Umbilical cord (tissue), 2 donors: ENCODE measurements around the gene TPRKB. TPM values are rescaled to one million over a fixed set of nuclear protein-coding genes. Genes with fewer than 3 reads are reported as not detected.
A peak's percentile ranks its signal among the peaks of the same experiment; 100 is the strongest.
"Not testable (repeated sequence)": the region's sequence is repeated elsewhere in the genome, so short reads cannot be mapped to it uniquely, and the experiment has no call there.

ENCODE experiments used
- DNase-seq: peaks from one replicate; pipeline ENCODE4 v3.0.0-alpha.2; 2015; ENCODE audit warnings: low spot score
- total RNA-seq: library from RNA; depleted of rRNA; stranded (reverse); fragments of >200 nt; gene quantifications from one replicate; pipeline ENCODE4 v1.2.3, GENCODE V29; 2014; ENCODE audit warnings: low replicate concordance; ENCODE audit not compliant: insufficient read depth

The TPRKB gene
- total RNA-seq, 1 donor from 2014 or later = 51.0 TPM

DNA sequence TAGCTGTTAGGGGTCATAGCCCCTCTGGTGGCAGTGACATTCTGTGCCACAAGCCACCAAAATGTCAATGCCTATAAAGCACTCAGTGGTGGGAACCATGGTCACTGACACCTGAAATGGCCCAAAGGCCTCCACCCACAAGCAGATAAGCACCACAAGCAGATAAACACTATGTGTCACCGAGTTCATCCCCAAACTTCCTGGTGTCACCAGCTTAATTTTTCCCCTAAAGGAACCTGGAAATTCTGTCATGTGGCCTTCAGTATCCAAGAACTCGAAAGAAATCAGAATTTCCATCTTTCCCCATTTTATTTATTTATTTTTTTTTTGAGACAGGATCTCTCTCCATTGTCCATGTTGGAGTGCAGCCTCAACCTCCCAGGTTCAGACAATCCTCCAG is 3.6 kb upstream of the TPRKB start:
- no peak for DNase-seq

DNA sequence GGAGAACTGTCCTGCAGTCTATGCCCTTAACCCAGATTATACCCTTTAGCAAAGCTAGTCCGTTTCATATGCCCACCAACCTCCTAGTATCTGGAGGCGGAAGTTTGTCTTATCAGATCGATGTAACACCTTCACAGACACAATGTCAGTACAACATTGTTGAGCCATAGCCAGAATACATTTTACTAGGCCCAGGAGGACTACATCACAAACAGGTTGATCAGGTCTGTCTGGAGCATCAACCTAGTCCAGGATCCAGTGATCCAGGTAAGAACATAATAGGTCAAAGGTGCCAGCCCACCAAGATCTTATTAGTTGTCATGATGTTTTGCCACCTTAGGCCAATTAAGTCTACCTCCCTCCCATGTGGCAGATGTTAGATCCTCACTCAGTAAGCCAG is 2.0 kb upstream of the TPRKB start:
- no peak for DNase-seq

DNA sequence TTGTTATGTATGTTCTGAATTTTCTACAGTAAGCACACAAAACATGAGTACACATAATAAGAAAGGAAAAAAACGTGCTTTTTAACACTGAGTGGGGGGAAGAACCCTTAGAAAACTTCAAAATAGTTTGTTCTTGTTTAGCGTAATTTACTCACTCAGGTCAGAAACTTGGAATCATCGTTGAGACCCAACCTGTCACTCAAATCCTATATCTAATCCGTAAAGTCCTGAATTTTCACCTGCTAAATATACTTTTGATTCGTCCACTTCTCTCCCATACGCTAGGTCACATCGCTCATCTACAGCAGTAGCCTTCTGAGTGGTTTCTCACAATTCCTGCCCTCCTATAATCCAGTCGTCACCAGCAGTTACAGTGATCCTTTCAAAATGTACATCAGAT is 767 bp downstream of the TPRKB start:
- no peak for DNase-seq

DNA sequence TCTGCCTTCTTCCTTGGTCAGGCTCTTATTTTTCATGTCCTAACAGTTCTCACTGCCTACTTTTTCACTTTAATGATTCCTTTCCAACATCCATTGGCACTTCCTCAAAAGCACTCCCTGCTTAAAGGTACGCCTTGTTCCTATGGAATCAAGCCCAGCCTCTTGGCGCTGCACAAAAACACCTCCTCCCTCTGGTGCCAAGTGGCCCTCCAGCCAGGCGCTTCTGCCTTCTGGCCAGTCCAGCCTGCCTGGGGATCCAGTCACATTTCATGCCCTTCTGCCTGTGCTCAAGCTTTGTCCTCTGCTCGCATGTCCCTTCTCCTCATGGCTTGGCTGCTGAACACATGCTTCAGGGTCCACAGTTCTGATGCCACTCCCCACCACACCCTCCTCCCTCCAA is 6.3 kb downstream of the TPRKB start:
- DNase-seq = no peak

DNA sequence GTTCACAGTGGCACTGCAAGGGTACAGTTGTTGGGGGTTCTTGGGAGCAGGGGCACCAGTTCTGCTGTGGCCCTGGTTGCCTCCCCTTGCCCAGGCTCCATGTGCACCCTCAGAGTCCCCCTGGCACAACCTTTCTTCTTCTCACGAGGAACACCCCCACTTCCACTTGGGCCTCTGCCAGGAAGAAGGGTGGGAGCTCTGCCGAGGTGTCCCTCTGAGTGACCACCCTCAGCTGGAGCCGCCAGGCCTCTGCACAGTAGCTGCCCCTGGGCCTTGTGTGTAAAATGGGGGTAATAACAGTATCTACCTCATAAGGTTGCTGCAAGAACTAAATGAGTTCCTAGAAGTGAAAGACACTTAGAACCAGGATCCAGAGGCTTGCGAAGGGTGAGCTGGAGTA is 8.4 kb downstream of the TPRKB start:
- DNase-seq = no peak

DNA sequence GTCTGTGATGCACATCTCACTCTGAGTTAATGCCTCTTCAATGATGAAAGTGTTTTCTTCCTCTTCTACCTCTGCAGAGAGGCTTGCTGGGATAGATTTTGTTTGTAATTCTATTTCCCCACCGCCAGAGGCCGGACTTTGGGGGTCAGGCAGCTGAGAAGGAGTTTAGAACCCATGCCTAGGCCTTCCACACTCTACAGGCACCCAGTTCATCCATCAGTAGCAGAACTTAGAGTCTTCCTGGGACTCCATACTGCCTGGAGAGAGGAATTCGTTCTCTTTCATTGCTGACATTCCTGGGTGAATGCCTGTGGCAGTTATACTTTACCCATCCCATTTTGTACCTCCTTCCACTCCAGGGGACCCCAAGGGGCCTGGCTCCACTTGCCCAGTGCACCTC is 9.1 kb downstream of the TPRKB start:
- no peak for DNase-seq

DNA sequence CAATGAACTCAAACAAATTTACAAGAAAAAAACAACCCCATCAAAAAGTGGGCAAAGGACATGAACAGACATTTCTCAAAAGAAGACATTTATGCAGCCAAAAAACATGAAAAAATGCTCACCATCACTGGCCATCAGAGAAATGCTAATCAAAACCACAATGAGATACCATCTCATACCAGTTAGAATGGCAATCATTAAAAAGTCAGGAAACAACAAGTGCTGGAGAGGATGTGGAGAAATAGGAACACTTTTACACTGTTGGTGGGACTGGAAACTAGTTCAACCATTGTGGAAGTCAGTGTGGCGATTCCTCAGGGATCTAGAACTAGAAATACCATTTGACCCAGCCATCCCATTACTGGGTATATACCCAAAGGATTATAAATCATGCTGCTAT is 10.5 kb downstream of the TPRKB start:
- not testable (repeated sequence) for DNase-seq

DNA sequence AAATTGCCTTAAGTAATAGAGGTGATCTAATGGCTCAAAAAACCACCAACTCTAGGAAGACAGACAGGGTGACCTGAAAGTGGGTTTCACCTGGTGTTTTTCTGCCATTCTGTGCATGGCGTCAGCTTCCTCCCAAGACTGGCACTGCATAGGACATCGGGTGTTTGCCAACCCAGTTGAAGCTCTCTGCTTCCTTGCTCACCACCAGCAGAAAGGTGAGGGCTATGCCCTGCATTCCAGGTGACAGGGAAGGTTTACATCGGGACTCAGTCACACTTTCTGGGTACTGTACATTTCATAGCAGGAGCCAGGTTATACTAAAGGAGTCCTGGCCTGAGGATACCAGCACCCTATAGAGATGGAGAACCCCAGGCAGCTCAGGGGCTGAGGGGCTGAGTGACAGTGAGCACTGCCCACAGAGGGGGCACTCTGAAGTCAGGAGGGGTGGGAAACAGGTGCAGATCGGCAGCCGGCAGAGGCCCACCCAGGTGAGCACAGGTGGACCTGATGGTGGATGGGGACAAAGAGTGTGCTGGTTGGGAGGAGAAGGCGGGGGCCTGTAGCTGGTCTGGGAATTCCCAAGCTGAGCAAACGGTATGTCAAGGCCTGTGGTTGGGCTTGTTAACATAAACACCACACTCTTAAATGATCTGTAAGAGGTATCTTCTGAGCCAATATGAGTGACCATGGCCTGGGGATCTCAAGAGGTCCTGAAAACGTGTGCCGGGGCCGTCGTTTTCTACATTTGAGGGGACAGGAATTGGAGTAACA is 18.1 kb downstream of the TPRKB start:
- DNase-seq = no peak

DNA sequence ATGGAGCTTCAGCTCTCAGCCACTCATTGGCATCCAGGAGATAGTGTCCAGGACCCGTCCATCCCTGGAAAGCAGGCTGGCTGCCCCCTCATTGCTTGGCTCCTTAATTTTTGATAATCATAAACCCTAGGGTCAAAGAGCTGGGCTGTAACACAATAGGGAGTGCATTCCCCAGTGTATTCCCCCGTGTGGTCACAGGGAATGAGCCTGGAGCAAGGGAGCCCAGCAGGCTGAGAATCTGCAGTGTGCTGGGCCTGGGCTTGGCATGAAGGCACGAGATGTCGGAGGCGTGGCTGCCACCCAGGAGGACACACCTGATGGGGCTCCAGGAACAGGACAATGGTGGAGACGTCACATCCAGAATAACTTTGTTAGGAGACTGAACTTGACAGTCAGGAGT is 18.7 kb downstream of the TPRKB start:
- no peak for DNase-seq

DNA sequence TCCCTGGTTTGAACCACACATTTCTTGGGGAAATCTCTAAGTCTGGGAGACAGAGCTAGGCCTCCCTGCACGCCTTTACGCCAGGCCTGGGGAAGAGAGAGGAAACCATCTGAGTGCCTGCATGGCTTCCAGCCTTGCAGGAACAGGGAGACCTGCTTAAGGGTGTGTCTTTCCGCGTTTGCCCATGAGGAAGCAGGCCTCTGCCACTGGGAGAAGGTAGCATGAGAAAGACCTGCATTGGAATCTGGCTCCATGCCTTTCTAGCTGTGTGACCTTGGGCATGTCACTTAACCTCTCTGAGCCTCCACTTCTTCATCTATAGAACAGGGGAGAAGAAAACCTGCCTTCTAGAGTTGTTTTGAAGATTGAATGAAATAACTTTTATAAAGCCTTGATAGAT is 19.4 kb downstream of the TPRKB start:
- not testable (repeated sequence) for DNase-seq

DNA sequence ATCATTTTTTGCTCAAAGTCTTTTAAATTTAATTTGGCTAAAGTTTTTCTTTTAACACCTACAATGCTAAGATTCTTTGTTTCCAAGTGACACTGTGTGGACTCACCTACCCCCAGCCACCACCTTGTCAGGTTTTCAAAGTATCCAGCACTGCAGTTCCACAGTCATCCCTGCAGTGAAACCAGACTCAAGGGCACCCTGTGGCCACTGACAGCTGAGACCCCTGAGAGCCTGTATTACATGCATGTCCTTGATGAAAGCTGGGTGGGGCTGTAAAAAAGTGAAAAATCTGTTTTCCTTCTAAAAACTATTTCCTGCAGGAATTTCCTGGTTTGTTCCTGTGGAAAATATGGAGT is 19.9 kb downstream of the TPRKB start:
- no peak for DNase-seq

DNA sequence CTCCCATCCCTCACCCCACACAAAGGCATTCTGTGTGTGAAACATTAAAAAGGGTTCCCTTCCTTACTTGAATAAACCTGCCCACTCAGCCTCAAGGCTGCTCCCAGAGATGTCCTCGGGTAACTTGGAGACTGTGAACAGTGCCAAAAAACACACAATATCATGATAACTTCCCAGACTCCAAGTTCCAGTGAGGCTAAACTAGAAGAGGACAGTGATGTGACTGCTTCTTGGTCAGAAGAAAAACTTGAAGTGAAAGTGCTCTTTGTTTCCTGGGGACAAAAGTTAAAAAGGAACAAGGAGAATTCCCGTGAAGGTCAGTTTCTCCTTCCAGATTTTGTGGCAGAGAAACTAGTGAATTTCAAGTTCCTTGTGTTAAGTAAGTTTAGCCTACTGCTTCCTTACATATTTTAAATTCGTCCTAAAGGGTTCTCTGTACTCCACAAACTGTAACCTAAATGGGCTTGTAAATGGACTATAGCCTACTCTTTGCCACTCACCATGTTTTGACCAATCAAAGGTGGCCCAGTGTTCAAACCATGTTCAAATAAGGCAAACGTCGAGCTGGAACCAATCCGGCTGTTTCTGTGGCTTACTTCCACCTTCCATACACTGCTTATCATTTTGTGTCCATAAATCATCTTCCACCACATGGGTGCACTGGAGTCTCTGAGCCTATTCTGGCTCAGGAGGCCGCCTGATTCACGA is 20.4 kb downstream of the TPRKB start:
- peak; percentile 66 for DNase-seq

DNA sequence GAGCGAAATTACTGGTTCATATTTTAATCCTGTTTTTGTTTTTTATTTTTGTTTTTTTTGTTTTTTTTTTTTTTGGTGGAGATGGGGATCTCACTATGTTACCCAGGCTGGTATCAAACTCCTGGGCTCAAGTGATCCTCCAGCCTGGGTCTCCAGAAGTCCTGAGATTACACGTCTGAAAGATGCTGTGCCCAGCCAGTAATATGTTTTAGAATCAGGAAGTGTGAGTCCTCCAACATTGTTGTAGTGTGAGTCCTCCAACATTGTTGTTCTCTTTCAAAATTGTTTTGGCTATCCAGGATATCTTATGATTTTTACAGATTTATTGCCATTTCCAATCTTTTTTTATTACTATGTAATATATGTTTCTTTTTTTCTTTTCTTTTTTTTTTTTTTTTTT is 23.1 kb downstream of the TPRKB start:
- no peak for DNase-seq

DNA sequence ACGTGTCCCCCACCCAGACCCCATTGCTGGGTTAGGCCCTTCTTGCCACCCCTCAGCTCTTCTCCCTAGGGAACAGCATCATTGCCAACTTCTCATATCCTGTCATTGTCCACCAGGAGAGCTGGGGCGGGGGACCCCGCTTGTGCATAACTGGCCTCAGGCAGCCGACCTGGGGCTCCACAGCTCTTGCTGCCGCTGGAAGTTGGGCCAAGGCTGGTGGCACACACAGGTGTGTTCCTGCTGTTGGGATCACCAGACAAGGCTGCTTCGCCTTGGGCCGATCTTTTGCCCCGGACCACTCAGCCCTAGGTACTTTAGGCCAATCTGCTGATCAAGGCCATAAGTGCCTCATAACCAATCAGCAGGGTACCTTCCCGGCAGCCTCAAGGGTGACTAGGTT is 28.6 kb downstream of the TPRKB start:
- no peak for DNase-seq

DNA sequence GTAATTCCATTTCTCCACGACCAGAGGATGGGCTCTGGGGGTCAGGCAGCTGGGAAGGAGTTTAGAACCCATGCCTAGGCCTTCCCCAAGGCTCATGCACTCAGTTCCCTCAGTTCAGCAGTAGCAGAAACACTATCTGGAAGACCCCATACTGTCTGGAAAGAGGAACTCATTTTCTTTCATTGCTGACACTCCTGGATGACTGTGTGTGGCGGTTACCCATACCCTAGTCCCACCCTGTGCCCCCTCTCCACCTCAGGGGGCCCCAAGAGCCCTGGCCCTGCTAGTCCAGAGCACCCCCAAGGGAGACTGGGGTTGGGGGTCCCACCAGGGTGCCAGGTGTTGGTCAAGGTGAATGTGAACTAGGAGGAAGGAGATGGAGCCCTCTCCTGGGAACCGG is 29.5 kb downstream of the TPRKB start:
- DNase-seq = no peak

DNA sequence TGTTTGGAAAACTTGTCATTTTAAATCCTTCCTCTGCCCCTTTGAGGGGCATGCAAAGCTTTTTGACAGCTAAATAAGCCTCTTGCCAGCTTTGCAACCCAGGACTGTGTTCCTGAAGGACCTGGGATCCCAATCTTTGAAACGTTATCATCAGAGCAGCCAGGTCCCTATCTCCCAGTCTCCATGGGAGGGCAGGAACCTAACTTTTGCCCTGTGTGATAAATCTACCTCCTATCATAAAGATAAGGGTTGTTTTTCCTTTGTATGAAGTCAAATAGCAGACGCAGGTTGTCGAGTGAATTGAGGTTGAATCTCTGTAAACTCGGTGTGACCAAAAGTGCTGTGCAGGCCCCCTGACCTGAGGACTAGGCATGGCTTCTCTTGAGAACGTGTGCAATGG is 30.1 kb downstream of the TPRKB start:
- DNase-seq = no peak

DNA sequence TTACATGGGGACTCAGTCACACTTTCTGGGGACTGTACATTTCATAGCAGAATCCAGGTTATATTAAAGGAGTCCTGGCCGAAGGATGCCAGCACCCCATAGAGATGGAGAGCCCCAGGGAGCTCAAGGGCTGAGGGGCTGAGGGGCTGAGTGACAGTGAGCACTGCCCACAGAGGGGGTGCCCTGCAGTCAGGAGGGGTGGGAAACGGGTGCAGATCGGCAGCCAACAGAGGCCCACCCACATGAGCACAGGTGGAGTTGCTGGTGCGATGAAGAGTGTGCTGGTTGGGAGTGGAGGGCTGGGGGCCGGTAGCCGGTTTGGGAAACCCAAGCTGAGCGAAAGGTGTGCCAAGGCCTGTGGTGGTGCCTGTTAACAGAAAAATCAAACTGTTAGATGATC is 32.1 kb downstream of the TPRKB start:
- DNase-seq = no peak

DNA sequence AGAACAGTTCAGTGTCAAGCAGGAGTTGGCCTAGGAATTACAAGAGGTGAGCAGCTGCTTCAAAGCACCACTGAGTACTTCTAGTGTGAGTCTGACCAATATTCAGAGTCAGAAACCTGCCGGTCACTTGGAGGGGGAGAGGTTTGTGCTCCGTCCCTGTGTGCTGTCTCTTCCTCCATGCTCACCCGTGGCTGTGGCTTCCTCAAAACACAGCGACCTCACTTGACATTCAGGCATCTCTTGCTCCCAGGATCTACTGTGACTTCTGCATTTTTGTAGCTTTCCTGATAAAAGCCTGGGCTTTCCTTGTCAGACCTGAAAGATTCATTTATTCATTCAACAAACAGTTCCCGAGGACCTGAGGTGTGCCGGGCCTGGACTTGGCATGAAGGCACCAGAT is 32.9 kb downstream of the TPRKB start:
- DNase-seq = no peak

DNA sequence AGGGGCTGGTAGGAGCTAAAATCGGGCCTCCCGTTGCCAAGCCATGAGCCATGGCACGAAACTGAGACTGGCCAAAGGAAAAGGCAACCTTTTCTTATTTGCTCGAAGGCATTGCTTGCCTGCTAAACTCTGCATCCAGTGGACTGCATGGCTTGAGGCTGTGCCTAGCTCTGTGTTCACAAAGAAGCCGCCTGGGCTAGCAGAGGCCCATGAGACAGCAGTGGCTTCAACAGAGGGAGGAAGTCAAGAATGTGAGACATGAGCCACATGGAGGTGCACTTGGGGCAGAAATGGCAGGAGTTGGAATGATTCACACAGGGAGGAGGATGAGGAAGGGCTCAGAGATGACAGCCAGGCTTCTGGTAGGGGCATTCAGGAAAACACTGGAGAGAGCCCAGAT is 33.5 kb downstream of the TPRKB start:
- DNase-seq = no peak

DNA sequence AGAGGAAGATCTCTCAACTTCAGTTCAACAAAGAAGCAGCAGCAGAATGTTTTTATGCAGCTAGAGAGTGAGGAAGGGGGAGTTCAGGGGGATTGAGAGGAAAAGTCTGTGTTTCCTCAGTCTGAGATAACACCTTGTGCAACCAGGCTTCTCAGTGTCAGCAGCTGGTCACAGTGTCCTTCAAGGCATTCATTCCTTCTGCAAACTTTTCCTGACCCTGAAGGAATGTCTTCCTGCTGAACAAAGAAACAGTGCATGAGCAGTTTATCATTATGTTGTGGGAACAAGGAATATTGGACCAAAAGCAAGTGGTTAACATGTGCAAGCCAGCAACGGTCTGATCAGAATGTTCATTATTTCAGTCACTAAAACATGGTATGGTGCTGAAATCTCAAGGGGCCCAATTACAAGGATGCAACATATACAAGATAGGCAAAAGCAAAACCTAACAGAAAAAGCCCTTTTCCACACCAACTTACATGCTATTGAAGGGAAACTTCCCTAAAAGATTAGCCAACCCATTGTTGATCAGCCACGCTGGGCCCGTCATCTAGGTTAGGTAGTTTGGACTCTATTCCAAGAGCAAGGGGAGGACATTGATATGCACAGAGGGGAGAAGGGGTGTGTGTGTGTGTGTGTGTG is 34.2 kb downstream of the TPRKB start:
- peak; percentile 23 for DNase-seq

DNA sequence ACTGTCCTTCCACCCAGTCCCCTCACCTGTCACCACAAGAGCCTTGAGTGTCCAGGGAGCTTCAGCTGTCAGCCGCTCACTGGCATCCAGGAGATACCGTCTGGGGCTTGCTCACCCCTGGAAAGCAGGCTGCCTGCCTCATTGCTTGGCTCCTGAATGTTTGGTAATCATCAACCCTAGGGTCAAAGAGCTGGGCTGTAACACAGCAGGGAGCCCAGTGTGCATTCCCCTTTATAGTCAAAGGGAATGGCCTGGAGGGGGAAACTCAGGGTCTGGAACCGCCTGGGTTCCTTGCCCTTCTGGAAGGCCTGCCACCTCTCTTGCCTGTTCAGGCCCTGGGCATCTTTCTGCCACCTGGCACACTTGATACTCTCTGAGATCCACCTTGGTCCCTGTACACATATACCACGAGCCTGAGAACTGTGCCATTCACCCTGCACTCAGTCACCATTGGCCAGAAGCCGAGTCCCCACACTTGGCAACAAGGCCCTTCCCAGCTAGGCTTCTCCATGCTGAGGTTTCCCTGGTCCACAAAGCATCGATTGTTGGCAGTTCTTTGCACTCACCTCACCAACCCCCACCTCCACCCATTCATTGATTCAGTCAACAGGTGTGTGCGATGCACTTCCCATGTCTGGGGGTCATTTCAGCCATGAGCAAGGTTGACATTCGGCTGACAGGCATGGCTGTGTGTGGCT is 35.0 kb downstream of the TPRKB start:
- DNase-seq = no peak

DNA sequence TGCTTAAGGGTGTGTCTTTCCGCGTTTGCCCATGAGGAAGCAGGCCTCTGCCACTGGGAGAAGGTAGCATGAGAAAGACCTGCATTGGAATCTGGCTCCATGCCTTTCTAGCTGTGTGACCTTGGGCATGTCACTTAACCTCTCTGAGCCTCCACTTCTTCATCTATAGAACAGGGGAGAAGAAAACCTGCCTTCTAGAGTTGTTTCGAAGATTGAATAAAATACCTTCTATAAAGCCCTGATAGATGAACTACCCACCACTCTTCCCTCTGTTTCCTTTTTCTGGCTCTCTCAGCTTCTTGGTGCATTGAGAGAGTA is 35.7 kb downstream of the TPRKB start:
- DNase-seq = not testable (repeated sequence)
